ENCODE measurements around the gene CCR1.

CCR1 gene

GRCh38 chr3:46236294-46237054 lies 28.4 kb upstream of the CCR1 start:
- H4K20me1 ChIP-seq = no peaks in the 10 kb centered on the region
- H3K4me3 ChIP-seq = no peak overlapping the region
- H3K27ac ChIP-seq = peak overlapping the region in 2 of 11 experiments; percentile 6 to 17; a peak in 4 of 22 replicates
- H3K4me1 ChIP-seq = peaks cover 7 to 38% (median 12%) of the 10 kb centered on the region in 10 experiments; a peak in 19 of 20 replicates
- H3K27me3 ChIP-seq = no peaks in the 10 kb centered on the region
- H3K4me2 ChIP-seq = peak overlapping the region; percentile 14 to 79 (median 54); a peak in 20 of 22 replicates
- H3K36me3 ChIP-seq = no peaks in the 10 kb centered on the region
- H3K9ac ChIP-seq = no peak overlapping the region
- no peaks in the 10 kb centered on the region; a peak in 1 of 22 replicates for H3K9me3 ChIP-seq (replicated peaks in 1 of 11)
- TF ChIP-seq Cebpa-rat (IDR thresholded peaks at IDR 0.05) = no peak

- Histone ChIP-seq H3K4me1 (peaks cover 7 to 43% (median 16%) of the 10 kb centered on the region in 10 experiments; a peak in 19 of 20 replicates), H3K27me3 (no peaks in the 10 kb centered on the region), H3K4me3 (no peak overlapping the region), H3K9ac (no peak overlapping the region), H3K4me2 (peak overlapping the region in 3 of 11 experiments; percentile 69 to 72 (median 69); a peak in 7 of 22 replicates), H3K9me3 (replicated peaks in 1 of 11) (no peaks in the 10 kb centered on the region; a peak in 1 of 22 replicates), H4K20me1 (no peaks in the 10 kb centered on the region), H3K27ac (no peak overlapping the region), H3K36me3 (no peaks in the 10 kb centered on the region)
- no peak for TF ChIP-seq Cebpa-rat (IDR thresholded peaks at IDR 0.05)
These were observed 27.3 kb upstream of the CCR1 start for GRCh38 chr3:46235425-46235824.

GRCh38 chr3:46233194-46233593 lies 25.1 kb upstream of the CCR1 start:
- Histone ChIP-seq H3K4me3 (no peak overlapping the region), H4K20me1 (no peaks in the 10 kb centered on the region), H3K4me2 (peak overlapping the region in 1 of 11 experiments; percentile 13; a peak in 1 of 22 replicates), H3K27me3 (no peaks in the 10 kb centered on the region), H3K9me3 (replicated peaks in 1 of 11) (no peaks in the 10 kb centered on the region; a peak in 1 of 22 replicates), H3K9ac (no peak overlapping the region), H3K27ac (no peak overlapping the region), H3K4me1 (peaks cover 11 to 56% (median 35%) of the 10 kb centered on the region in 10 experiments), H3K36me3 (no peaks in the 10 kb centered on the region)
- no peak for TF ChIP-seq Cebpa-rat (IDR thresholded peaks at IDR 0.05)

- peaks cover 17 to 69% (median 49%) of the 10 kb centered on the region in 10 experiments for H3K4me1 ChIP-seq
- no peaks in the 10 kb centered on the region for H4K20me1 ChIP-seq
- TF ChIP-seq Cebpa-rat (IDR thresholded peaks at IDR 0.05) = no peak
- H3K4me2 ChIP-seq = 0 out of 22 replicates have a peak overlapping the region, but pooled peaks of 1 of the 11 experiments have one; percentile 72
- no peaks in the 10 kb centered on the region for H3K27me3 ChIP-seq
- no peak overlapping the region for H3K4me3 ChIP-seq
- H3K9me3 ChIP-seq (replicated peaks in 1 of 11) = peaks cover 0 to 7% (median 7%) of the 10 kb centered on the region in 11 experiments; a peak in 17 of 22 replicates
- no peaks in the 10 kb centered on the region for H3K36me3 ChIP-seq
- no peak overlapping the region for H3K9ac ChIP-seq
- H3K27ac ChIP-seq = peak overlapping the region in 3 of 11 experiments; percentile 9 to 86 (median 86); a peak in 3 of 22 replicates
These were observed 23.2 kb upstream of the CCR1 start for GRCh38 chr3:46231323-46231722.

- TF ChIP-seq Cebpa-rat (IDR thresholded peaks at IDR 0.05) = peak in 6 of 11 experiments; percentile 40 to 87 (median 54); a peak in 7 of 22 replicates
- Histone ChIP-seq H3K4me2 (peak overlapping the region; percentile 13 to 83 (median 67); a peak in 20 of 22 replicates), H3K36me3 (no peaks in the 10 kb centered on the region), H3K9me3 (replicated peaks in 1 of 11) (peaks cover 0 to 20% (median 13%) of the 10 kb centered on the region in 11 experiments; a peak in 17 of 22 replicates), H3K4me1 (peaks cover 13 to 85% (median 53%) of the 10 kb centered on the region in 10 experiments; a peak in 19 of 20 replicates), H3K9ac (peak overlapping the region in 9 of 11 experiments; percentile 20 to 76 (median 66); a peak in 15 of 22 replicates), H3K27ac (peak overlapping the region in 10 of 11 experiments; percentile 49 to 86 (median 82); a peak in 21 of 22 replicates), H3K4me3 (peak overlapping the region in 1 of 10 experiments; percentile 17; a peak in 1 of 20 replicates), H4K20me1 (no peaks in the 10 kb centered on the region), H3K27me3 (no peaks in the 10 kb centered on the region)
These were observed 20.4 kb upstream of the CCR1 start for GRCh38 chr3:46228260-46229242.

GRCh38 chr3:46222435-46223161 lies 14.5 kb upstream of the CCR1 start:
- peak overlapping the region; percentile 57 to 94 (median 77) for H3K4me2 ChIP-seq
- peak overlapping the region in 9 of 11 experiments; percentile 14 to 78 (median 65); a peak in 15 of 22 replicates for H3K9ac ChIP-seq
- H3K9me3 ChIP-seq (replicated peaks in 1 of 11) = peaks cover 13 to 44% (median 26%) of the 10 kb centered on the region in 11 experiments; a peak in 19 of 22 replicates
- H4K20me1 ChIP-seq = no peaks in the 10 kb centered on the region
- 0 out of 20 replicates have a peak overlapping the region, but pooled peaks of 1 of the 10 experiments have one; percentile 2 for H3K4me3 ChIP-seq
- no peaks in the 10 kb centered on the region for H3K27me3 ChIP-seq
- H3K27ac ChIP-seq = peak overlapping the region; percentile 5 to 92 (median 80); a peak in 19 of 22 replicates
- no peaks in the 10 kb centered on the region for H3K36me3 ChIP-seq
- TF ChIP-seq Cebpa-rat (IDR thresholded peaks at IDR 0.05) = peak in 2 of 11 experiments; percentile 24 to 77; a peak in 4 of 22 replicates
- H3K4me1 ChIP-seq = peaks cover 27 to 71% (median 53%) of the 10 kb centered on the region in 10 experiments

- Histone ChIP-seq H3K4me1 (peaks cover 23 to 65% (median 47%) of the 10 kb centered on the region in 10 experiments), H3K27ac (peak overlapping the region; percentile 5 to 92 (median 80); a peak in 19 of 22 replicates), H4K20me1 (no peaks in the 10 kb centered on the region), H3K36me3 (no peaks in the 10 kb centered on the region), H3K27me3 (no peaks in the 10 kb centered on the region), H3K9ac (peak overlapping the region in 9 of 11 experiments; percentile 14 to 78 (median 65); a peak in 15 of 22 replicates), H3K4me3 (peak overlapping the region in 2 of 10 experiments; percentile 2 to 16; a peak in 2 of 20 replicates), H3K9me3 (replicated peaks in 1 of 11) (peaks cover 13 to 44% (median 25%) of the 10 kb centered on the region in 11 experiments; a peak in 19 of 22 replicates), H3K4me2 (peak overlapping the region; percentile 57 to 94 (median 77))
- no peak for TF ChIP-seq Cebpa-rat (IDR thresholded peaks at IDR 0.05)
These were observed 13.8 kb upstream of the CCR1 start for GRCh38 chr3:46221938-46222337.

Measured in BLaER1 treated with 17β-estradiol and CSF1 and Interleukin-3, amounts not matched to agents 10 nM and 100 nM (cell line).